Esophagus muscularis mucosa (tissue), 4 donors: ENCODE measurements around the gene MAP7D1. TPM values are rescaled to one million over a fixed set of nuclear protein-coding genes. Genes with fewer than 3 reads are reported as not detected.

Source experiments
- DNase-seq: peaks from one replicate; pipeline ENCODE4 v3.0.0-alpha.2; 2017; ENCODE audit errors: extremely low spot score
- H3K27ac ChIP-seq, 4 donors: fragments of 200-600 bp; sonication (generic); replicated peaks in 1 of 4; 1 replicate in 3 of 4; 2 replicates in 1 of 4; pipeline ENCODE4 v1.5.1; 2016 to 2019; ENCODE audit warnings: mild to moderate bottlenecking in 1 of 4
- H3K27me3 ChIP-seq, 4 donors: fragments of 200-600 bp; sonication (generic); one replicate each; pipeline versions ENCODE4 v1.5.1 to v1.6.0; 2016 to 2019
- H3K36me3 ChIP-seq, 4 donors: fragments of 200-600 bp; sonication (generic); one replicate each; pipeline ENCODE4 v1.5.1; 2016 to 2019
- H3K4me1 ChIP-seq, 4 donors: fragments of 200-600 bp; sonication (generic); one replicate each; pipeline ENCODE4 v1.5.1; 2016 to 2019
- H3K4me3 ChIP-seq, 4 donors: fragments of 200-600 bp; sonication (generic); 1 replicate in 2 of 4; 2 replicates in 2 of 4; pipeline ENCODE4 v1.5.1; 2016 to 2019; ENCODE audit warnings: mild to moderate bottlenecking in 4 of 4, moderate library complexity in 1 of 4
- H3K9me3 ChIP-seq, 4 donors: fragments of 200-600 bp; sonication (generic); 1 replicate in 3 of 4; 2 replicates in 1 of 4; pipeline ENCODE4 v1.5.1; 2016 to 2019
- CTCF ChIP-seq, 3 experiments: fragments of 200-600 bp in 2 of 3; fragments of 450-650 bp in 1 of 3; sonication (generic) in 2 of 3; IDR thresholded peaks; one replicate each; pipeline ENCODE4 v1.5.1; 2017 to 2019; ENCODE audit warnings: antibody characterized with exemption in 3 of 3, mild to moderate bottlenecking in 2 of 3, moderate library complexity in 1 of 3
- EP300 ChIP-seq: sonication (generic); formaldehyde crosslinking; IDR thresholded peaks from one replicate; pipeline ENCODE4 v1.6.1; 2017; ENCODE audit warnings: antibody characterized with exemption
- POLR2A ChIP-seq: fragments of 450-650 bp; IDR thresholded peaks from one replicate; pipeline ENCODE4 v1.6.1; 2017; ENCODE audit warnings: antibody characterized with exemption, moderate library complexity, mild to moderate bottlenecking, low read depth
- POLR2AphosphoS5 ChIP-seq, 2 donors: sonication (generic); formaldehyde crosslinking; IDR thresholded peaks; one replicate each; pipeline ENCODE4 v1.6.1; 2017; ENCODE audit warnings: antibody characterized with exemption in 2 of 2
- WGBS: methylation state at CpG from one replicate; pipeline ENCODE4 v1.1.5; 2018; 5-methylcytosine and 5-hydroxymethylcytosine counted together
- intact Hi-C: fragments of 100-400 bp; cut with DNase I; formaldehyde crosslinking; loops from one replicate; pipeline ENCODE4 v1.15.1; 2023
- total RNA-seq, 4 donors: library from RNA; depleted of rRNA; stranded (reverse); fragments of >200 nt; gene quantifications; one replicate each; pipeline versions ENCODE4 v1.1.0 to v1.2.1, GENCODE V29; 2016

Gene MAP7D1
- total RNA-seq, 4 donors from 2014 or later = 162 to 263 (median 225) TPM

- DNase-seq = no peak
- intact Hi-C loops = no loop called here
- H3K36me3 ChIP-seq = no peaks in the 10 kb centered on the region
- H3K4me1 ChIP-seq = no peaks in the 10 kb centered on the region
- no peaks in the 10 kb centered on the region for H3K27me3 ChIP-seq
- no peaks in the 10 kb centered on the region for H3K9me3 ChIP-seq
- no peak for TF ChIP-seq POLR2A
- TF ChIP-seq POLR2AphosphoS5 (IDR thresholded peaks at IDR 0.05) = no peak
- TF ChIP-seq EP300 = no peak
- TF ChIP-seq CTCF (IDR thresholded peaks at IDR 0.05) = no peak
- H3K4me3 ChIP-seq = no peak overlapping the region
- no peak overlapping the region for H3K27ac ChIP-seq
- 83% methylated on average over 8 of the region's 11 CpGs for WGBS
Observed at GRCh38 chr1:36109041-36109679, 46.8 kb upstream of the MAP7D1 start.

- H3K4me1 ChIP-seq = peaks cover 4 to 17% (median 15%) of the 10 kb centered on the region in 4 donors
- intact Hi-C loops = no loop called here
- no peak for TF ChIP-seq EP300
- no peak for TF ChIP-seq POLR2A
- TF ChIP-seq CTCF (IDR thresholded peaks at IDR 0.05) = no peak
- TF ChIP-seq POLR2AphosphoS5 (IDR thresholded peaks at IDR 0.05) = no peak
- H3K27ac ChIP-seq = no peak overlapping the region
- no peaks in the 10 kb centered on the region for H3K36me3 ChIP-seq
- no peaks in the 10 kb centered on the region for H3K9me3 ChIP-seq
- H3K27me3 ChIP-seq = no peaks in the 10 kb centered on the region
- no peak for DNase-seq
- WGBS = 80% methylated on average over 4 of the region's 4 CpGs
- no peak overlapping the region for H3K4me3 ChIP-seq
Observed at GRCh38 chr1:36111151-36111550, 44.8 kb upstream of the MAP7D1 start.

GRCh38 chr1:36112823-36113222 lies 43.1 kb upstream of the MAP7D1 start:
- WGBS = 92% methylated on average over 9 of the region's 9 CpGs
- Histone ChIP-seq H3K27me3 (no peaks in the 10 kb centered on the region), H3K4me3 (no peak overlapping the region), H3K36me3 (no peaks in the 10 kb centered on the region), H3K4me1 (peaks cover 4 to 30% (median 27%) of the 10 kb centered on the region in 4 donors), H3K9me3 (no peaks in the 10 kb centered on the region), H3K27ac (no peak overlapping the region)
- no peak for DNase-seq
- TF ChIP-seq CTCF (IDR thresholded peaks at IDR 0.05) = no peak
- intact Hi-C loops = no loop called here

GRCh38 chr1:36114371-36114770 lies 41.6 kb upstream of the MAP7D1 start:
- no peaks in the 10 kb centered on the region for H3K9me3 ChIP-seq
- TF ChIP-seq POLR2AphosphoS5 (IDR thresholded peaks at IDR 0.05) = no peak
- TF ChIP-seq EP300 = no peak
- intact Hi-C loops = no loop called here
- no peaks in the 10 kb centered on the region for H3K36me3 ChIP-seq
- H3K27ac ChIP-seq = peak overlapping the region; percentile 74 to 83 (median 78)
- WGBS = 74% methylated on average over 5 of the region's 5 CpGs
- no peaks in the 10 kb centered on the region for H3K27me3 ChIP-seq
- no peak for DNase-seq
- H3K4me1 ChIP-seq = peaks cover 4 to 45% (median 41%) of the 10 kb centered on the region in 4 donors
- no peak overlapping the region for H3K4me3 ChIP-seq

GRCh38 chr1:36115200-36115669 lies 40.7 kb upstream of the MAP7D1 start:
- no peaks in the 10 kb centered on the region for H3K9me3 ChIP-seq
- H3K36me3 ChIP-seq = no peaks in the 10 kb centered on the region
- TF ChIP-seq EP300 (no peak), CTCF (IDR thresholded peaks at IDR 0.05) (no peak), POLR2A (no peak), POLR2AphosphoS5 (IDR thresholded peaks at IDR 0.05) (peak in 1 of 2 donors; percentile 23)
- H3K27me3 ChIP-seq = no peaks in the 10 kb centered on the region
- H3K27ac ChIP-seq = peak overlapping the region; percentile 74 to 83 (median 78)
- intact Hi-C loops = no loop called here
- no peak overlapping the region for H3K4me3 ChIP-seq
- peaks cover 4 to 54% (median 50%) of the 10 kb centered on the region in 4 donors for H3K4me1 ChIP-seq
- no peak for DNase-seq
- WGBS = 61% methylated on average over 5 of the region's 18 CpGs
